NCI-H2227 treated with DMSO at 0.1 percent for 48 hours (cell line): ENCODE measurements around the gene NKX6-1.

Experiments
- DNase-seq: peaks from one replicate; lab custom pipeline; 2025; lab: John Stamatoyannopoulos, UW

The NKX6-1 gene

GRCh38 chr4:84479663-84480062 lies 19.4 kb downstream of the NKX6-1 start:
- DNase-seq: no peak

DNA sequence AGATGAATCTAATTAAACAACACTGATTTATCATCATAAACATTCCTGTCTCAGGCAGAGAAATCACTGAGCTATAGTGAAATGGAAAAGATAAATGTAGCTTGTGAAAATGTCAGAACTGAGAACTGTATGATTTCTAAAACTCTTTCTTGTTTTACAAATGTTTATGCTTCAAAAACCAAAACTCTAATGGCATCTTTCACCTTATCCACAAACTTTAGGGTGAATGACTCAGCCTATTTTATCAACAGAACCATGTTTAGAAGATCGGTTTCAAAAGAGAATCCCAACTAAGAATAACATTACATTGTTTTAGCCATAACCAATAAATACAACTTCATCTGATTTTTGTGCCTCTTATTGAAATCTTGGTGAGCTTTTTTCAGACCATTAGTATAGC lies 21.4 kb downstream of the NKX6-1 start:
- DNase-seq: no peak

GRCh38 chr4:84474107-84474506 lies 25.0 kb downstream of the NKX6-1 start:
- DNase-seq: no peak

DNA sequence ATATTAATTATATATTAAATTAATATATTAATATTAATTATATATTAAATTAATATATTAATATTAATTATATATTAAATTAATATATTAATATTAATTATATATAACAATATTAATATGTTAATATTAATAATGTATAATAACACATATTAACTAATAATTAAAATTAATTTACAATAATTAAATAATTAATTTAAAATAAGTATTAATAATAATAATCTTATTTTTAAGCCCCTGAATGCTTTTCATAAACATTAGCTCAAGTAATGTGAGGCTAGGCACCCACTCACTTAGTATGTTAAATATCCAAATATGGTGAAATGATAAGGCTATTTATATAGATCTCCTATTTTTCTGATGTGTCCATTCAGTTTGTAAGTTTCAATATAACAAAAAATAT lies 26.9 kb downstream of the NKX6-1 start:
- no peak for DNase-seq

- DNase-seq: no peak
Measured at GRCh38 chr4:84470204-84470785, 28.8 kb downstream of the NKX6-1 start.

- DNase-seq: no peak
Measured at GRCh38 chr4:84467601-84468000, 31.5 kb downstream of the NKX6-1 start.

- no peak for DNase-seq
Measured at GRCh38 chr4:84459783-84460182, 39.3 kb downstream of the NKX6-1 start.

GRCh38 chr4:84456157-84456556 lies 42.9 kb downstream of the NKX6-1 start:
- no peak for DNase-seq

- no peak for DNase-seq
Measured at GRCh38 chr4:84455697-84456096, 43.4 kb downstream of the NKX6-1 start.

GRCh38 chr4:84451546-84451945 lies 47.5 kb downstream of the NKX6-1 start:
- DNase-seq: no peak

- DNase-seq: no peak
Measured at GRCh38 chr4:84443523-84443922, 55.6 kb downstream of the NKX6-1 start.

DNA sequence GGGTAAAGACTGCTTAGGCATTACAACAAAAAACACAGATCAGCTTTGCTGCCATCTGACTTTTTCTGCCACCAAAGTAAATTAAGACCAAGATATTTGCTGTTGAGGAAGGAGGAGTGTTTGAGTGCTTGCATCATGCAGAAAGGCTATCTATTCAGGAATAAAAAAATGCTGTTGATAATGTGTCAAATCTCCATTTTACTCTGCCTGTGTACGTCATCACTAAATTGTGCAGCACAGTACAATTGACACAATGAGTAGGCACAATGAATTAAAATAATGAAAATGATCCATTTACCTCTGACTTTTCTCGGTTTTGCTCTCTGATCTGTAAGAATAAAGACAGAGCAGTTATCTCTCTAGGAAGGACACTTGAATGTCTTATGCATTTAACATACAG lies 56.3 kb downstream of the NKX6-1 start:
- no peak for DNase-seq
